ENCODE measurements around the gene IGF2R.

The IGF2R gene

DNA sequence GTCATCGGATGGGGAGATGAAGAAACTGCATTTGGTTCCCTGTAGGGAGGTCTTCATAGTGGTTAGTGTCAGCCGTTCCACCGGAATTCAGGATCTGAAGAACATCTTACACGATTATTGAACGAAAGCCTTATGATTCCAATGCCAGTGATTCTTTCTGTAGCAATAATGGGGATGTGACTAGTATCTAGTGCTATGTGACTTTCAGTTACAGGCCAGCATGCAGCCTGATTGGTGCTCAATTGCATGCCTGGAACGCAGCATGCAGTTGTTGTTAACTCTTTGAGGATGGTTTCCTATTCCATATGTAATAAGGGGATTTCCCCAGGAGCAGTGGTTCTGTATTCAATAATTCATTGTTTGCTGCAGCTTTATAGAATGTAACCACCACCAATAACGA is 81.1 kb downstream of the IGF2R start:
- no peak for DNase-seq

- no peak for DNase-seq
Observed at GRCh38 chr6:160051390-160051789, 82.5 kb downstream of the IGF2R start.

DNA sequence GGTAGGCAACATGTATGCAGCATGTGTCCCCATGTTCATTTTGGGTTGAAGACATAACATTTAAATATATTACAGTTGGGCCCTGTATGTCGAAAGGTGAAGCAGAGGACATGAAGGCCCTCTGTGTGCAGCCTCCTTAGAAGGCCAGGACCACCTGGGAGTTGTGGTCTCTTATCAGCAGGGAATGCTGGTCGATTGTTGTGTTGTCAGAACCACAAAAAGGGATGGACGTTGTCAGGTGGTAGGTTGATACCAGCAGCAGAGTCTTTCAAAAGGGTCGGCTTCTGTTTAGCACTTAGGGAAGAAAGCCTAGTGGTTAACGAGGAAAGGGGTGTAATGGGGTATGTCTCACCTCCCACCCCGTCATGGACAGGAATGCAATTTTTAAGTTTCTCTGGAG is 85.4 kb downstream of the IGF2R start:
- no peak for DNase-seq

- no peak for DNase-seq
Observed at GRCh38 chr6:160054913-160055312, 86.0 kb downstream of the IGF2R start.

DNA sequence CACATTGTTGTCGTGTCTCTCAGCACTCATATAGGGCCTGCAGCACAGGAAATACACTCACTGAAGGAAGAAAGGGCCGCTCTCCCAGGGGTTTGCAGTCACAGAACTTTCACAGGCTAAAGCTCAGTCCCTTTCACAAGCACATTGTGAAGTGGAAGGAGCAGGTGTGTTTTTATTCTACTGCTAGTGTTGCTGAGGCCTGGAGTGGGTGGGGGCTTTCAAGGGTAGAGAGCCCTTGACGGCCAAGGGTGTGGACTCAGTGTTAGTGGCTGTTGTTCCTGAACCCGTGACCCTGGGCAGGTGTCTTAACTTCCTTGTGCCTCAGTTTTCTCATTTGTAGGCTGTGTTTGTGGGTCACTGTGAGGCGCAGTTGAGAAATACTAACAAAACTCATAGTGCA is 86.5 kb downstream of the IGF2R start:
- DNase-seq = no peak

- peak; percentile 2 to 23 for DNase-seq
Observed at GRCh38 chr6:160055813-160056212, 86.9 kb downstream of the IGF2R start.

GRCh38 chr6:160057080-160057479 is 88.2 kb downstream of the IGF2R start:
- no peak for DNase-seq

- DNase-seq = no peak
Observed at GRCh38 chr6:160058603-160059215, 89.8 kb downstream of the IGF2R start.

DNA sequence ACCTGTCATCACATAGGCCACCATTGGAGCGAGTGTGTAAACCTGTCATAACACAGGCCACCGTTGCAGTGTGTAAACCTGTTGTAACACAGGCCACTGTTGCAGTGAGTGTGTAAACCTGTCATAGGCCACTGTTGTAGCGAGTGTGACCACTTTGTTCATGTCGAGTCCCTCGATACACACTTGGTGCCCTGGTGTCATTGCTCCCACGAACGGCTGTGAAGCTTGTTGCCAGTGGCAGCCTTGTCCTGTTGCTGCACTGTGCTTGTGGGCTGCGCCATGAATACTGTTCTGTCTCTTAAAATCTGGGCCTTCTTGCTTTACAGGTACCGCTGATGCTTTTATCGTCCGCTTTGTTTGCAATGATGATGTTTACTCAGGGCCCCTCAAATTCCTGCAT is 91.3 kb downstream of the IGF2R start:
- no peak for DNase-seq

DNA sequence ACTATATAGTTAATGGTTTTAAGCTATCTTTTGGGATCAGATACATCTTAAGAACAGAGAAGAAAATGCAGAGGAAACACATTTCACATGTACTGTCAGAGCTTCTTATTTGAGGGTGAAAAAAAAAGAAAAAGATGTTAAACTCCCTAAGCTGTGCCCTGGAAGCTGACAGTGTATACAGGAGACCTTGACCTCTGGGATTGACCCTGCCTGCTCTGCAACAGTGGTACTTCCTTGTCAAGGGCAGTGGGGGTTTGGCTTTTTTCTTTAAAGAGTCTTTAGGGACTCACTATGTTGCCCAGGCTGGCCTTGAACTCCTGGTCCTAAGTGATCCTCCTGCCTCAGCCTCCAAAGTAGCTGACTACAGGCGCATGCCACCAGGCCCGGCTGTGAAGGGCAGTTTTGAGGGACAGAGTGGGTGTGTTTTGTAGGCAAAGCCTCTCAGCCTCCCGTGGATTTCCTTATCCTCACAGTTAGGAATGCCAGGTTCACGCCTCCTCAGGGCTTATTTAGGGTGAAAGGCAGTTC is 92.1 kb downstream of the IGF2R start:
- DNase-seq = no peak

- no peak for DNase-seq
Observed at GRCh38 chr6:160063771-160064413, 95.0 kb downstream of the IGF2R start.

DNA sequence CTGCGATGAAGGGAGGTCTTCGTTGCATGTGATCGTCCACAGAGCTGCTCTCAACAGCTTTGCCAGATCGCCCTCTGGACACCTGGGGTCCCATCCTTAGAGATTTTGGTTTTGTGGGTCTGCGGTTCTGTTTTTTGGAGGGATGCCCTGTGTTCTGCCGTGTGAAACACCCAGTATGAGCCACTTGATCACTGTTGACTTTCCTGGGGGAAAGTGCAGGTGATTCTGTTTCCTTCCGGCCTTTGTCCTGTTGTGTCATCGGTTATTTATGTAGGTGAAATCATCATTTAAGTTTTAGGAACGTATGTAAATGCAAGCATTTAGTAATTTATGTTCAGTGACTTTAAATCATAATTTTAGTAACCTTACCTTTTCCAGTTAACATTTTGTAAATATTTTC is 96.3 kb downstream of the IGF2R start:
- no peak for DNase-seq

GRCh38 chr6:160067564-160067963 is 98.7 kb downstream of the IGF2R start:
- no peak for DNase-seq

- no peak for DNase-seq
Observed at GRCh38 chr6:160068346-160068745, 99.5 kb downstream of the IGF2R start.

DNA sequence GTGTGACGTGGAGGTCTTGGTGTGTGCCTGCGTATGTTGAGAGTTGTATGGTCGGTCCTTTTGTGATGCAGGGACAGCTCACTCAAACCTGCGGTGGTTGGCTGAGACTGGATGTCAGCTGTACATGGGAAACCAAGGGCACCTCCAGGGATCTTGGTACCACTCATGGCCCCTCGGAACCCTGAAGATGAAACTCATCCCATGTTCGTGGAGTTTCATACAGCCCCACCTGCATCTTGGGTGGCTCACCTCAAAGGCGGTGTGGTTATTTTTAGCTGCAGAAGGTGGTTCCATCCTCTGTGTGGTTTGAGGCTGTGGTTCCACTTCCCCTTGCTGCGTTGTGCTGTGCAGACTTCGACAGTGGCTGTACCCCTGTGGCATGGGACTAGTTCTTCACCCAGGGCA is 100.2 kb downstream of the IGF2R start:
- no peak for DNase-seq

GRCh38 chr6:160069459-160069858 is 100.6 kb downstream of the IGF2R start:
- no peak for DNase-seq

DNA sequence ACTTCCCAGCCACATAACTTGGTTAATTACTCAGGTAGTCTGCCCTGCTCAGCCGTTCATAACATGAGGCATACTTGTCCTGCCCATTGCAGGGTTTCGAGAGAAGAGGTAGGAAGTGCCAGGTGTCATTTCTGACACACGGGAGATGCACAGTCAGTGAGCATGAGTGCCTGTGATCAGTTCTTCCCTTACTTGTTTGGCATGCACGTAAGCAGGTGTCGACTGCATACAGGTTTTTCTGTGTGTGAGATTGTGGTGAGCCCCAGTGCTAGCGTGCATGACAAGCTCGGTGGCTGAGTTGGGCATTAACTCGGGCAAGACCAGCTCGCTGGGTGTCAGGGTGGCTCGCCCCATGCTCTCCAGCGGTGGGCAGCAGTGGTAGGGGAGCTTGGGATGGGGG is 101.5 kb downstream of the IGF2R start:
- no peak for DNase-seq

GRCh38 chr6:160070831-160071230 is 101.9 kb downstream of the IGF2R start:
- no peak for DNase-seq

GRCh38 chr6:160071805-160072690 is 103.2 kb downstream of the IGF2R start:
- no peak for DNase-seq

DNA sequence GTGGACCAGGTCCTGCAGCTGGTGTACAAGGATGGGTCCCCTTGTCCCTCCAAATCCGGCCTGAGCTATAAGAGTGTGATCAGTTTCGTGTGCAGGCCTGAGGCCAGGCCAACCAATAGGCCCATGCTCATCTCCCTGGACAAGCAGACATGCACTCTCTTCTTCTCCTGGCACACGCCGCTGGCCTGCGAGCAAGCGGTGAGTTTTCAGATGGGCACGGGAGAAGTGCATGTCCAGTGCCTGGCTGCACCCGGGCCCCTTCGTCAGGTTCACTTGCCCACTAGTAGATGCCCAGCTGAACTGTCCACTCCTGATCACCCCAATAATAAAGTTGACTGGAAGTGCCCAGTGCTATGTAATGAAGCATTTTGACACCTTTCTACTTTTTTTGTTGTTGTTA is 104.4 kb downstream of the IGF2R start:
- no peak for DNase-seq

- no peak for DNase-seq
Observed at GRCh38 chr6:160076009-160076408, 107.1 kb downstream of the IGF2R start.

DNA sequence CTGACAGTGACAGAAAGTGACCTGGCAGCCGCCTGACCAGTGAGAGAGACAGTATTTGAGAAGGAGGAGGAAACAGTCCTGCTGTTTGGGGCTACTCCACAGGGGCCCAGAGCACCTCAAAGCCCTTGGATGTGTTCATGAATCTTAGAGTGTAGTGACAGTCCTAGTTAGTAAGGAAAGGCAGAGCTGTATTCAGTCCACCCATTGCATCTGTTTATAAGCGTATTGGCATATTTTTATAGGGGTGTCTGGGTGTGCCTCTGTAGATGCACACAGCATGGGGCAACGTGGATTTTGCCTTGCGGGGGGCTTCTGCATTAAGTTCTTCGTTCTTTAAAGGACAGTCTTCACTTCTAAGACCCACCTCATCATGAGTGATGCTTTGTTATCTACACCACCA is 108.1 kb downstream of the IGF2R start:
- no peak for DNase-seq

- DNase-seq = no peak
Observed at GRCh38 chr6:160077526-160077925, 108.6 kb downstream of the IGF2R start.

Data from inflammatory macrophage treated with lipopolysaccharide for 1 hour (primary cell).